LNCaP clone FGC (cell line): Measurements from ENCODE around the gene ESCO1.
"Not testable (repeated sequence)": the region's sequence is repeated elsewhere in the genome, so short reads cannot be mapped to it uniquely, and the experiment has no call there.

Source experiments
- DNase-seq: peaks from one replicate; pipeline ENCODE4 v3.0.0-alpha.2; 2011; ENCODE audit warnings: low read depth
- H3K4me3 ChIP-seq: 2 replicates; pipeline ENCODE4 v1.5.1; 2011; ENCODE audit warnings: mild to moderate bottlenecking, low read depth, low read length, control low read depth
- CTCF ChIP-seq: IDR thresholded peaks from 2 replicates; pipeline ENCODE4 v1.5.1; 2012; ENCODE audit warnings: mild to moderate bottlenecking; ENCODE audit not compliant: control insufficient read depth, insufficient read depth; ENCODE audit errors: extremely low read depth

The ESCO1 gene

GRCh38 chr18:21629089-21629832, 28.8 kb upstream of the ESCO1 start:
- TF ChIP-seq CTCF, result no peak
- H3K4me3 ChIP-seq, result no peak overlapping the region
- no peak for DNase-seq

- not testable (repeated sequence) for H3K4me3 ChIP-seq, DNase-seq
These were observed 21.1 kb upstream of the ESCO1 start for GRCh38 chr18:21621640-21622039.

- DNase-seq, result peak; percentile 78
- peak within 1 kb of the TSS; percentile 88 for H3K4me3 ChIP-seq
- peak; percentile 98 for TF ChIP-seq CTCF
These were observed 11.9 kb upstream of the ESCO1 start, which contains the start of gene SNRPD1 for GRCh38 chr18:21612125-21613039. TSS of gene SNRPD1 (plus strand) at chr18:21612314. CDS start at chr18:21612430, 116 bp downstream.

- peak overlapping the region; percentile 88 for H3K4me3 ChIP-seq
- DNase-seq, result not testable (repeated sequence)
These were observed 11.1 kb upstream of the ESCO1 start for GRCh38 chr18:21611401-21612124.

DNA sequence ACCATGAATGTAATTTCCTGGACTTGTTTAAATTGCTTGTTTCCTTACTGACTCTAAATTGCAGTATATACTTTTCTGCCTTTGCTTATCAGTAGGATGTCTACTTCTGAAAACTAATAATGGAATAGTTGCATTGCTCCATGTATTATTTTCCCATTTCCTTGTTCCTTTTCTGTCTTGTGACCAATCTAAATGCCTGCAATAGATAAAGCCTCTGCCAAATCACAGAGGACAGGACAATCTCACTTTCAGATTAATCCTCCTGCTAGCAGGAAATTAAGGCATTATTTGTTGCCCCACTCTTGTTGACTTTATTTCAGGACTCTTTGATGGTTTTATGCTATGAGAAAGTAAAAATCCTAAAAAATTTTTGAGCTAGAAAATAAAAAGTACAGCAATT, 4.7 kb upstream of the ESCO1 start:
- no peak for DNase-seq
- no peak for TF ChIP-seq CTCF
- no peak overlapping the region for H3K4me3 ChIP-seq

DNA sequence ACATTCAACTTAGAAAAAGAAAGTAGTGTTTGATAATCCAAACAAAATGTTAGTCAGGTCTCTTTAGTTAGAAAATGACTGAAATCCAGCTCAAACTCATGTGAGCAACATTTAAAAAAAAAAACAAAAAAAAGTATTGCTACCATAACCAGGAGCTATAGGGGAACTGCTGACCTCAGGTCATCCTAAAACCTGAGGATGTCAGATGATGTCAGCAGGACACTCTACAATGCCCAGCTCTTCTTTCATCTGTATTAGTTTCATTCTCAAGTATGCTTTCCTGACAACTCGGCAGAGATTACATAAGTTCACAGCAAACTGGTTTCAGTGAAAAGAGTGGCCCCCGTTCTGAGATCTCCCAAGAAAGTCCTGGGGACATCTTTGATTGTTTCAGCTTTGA, 4.2 kb upstream of the ESCO1 start:
- TF ChIP-seq CTCF, result no peak
- no peak overlapping the region for H3K4me3 ChIP-seq
- DNase-seq, result no peak

DNA sequence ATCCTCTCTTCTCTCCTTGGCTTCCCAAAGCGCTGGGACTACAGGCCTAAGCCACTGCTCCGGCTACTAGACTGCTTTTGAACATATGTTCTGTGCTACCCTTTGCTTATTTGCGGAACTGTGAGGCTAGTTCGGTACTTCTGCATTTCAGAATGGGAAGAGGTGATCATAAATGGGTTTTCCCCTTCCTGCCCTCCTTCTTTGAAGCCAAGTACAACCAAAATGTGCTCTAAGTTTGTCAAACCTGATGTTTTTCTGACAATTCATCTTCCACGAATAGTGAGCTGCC, 1.7 kb upstream of the ESCO1 start:
- TF ChIP-seq CTCF, result no peak
- no peak overlapping the region for H3K4me3 ChIP-seq
- no peak for DNase-seq
